T-helper 1 cell treated with Interleukin-12 subunit alpha and Interleukin-12 subunit beta and Interleukin-4 antibody, amounts not matched to agents 30 μg/mL and 1 μg/mL, for 36 hours (primary cell): ENCODE data around the gene GALNT9.
"Not testable (repeated sequence)": the region's sequence is repeated elsewhere in the genome, so short reads cannot be mapped to it uniquely, and the experiment has no call there.

ENCODE experiments used
- H3K27ac Mint-ChIP-seq: one replicate; pipeline ENCODE4 v1.8.0; 2021; ENCODE audit warnings: mild to moderate bottlenecking, mixed read lengths
- H3K27me3 Mint-ChIP-seq: one replicate; pipeline ENCODE4 v1.8.0; 2021; ENCODE audit warnings: low read depth, mixed read lengths
- H3K36me3 Mint-ChIP-seq: one replicate; pipeline ENCODE4 v1.8.0; 2021; ENCODE audit warnings: low read depth, mixed read lengths
- H3K4me1 Mint-ChIP-seq: one replicate; pipeline ENCODE4 v1.8.0; 2021; ENCODE audit warnings: low read depth, mixed read lengths
- H3K4me3 Mint-ChIP-seq: one replicate; pipeline ENCODE4 v1.8.0; 2021; ENCODE audit warnings: mild to moderate bottlenecking, moderate library complexity, mixed read lengths
- H3K9me3 Mint-ChIP-seq: one replicate; pipeline ENCODE4 v1.8.0; 2021; ENCODE audit warnings: mixed read lengths

Gene GALNT9

GRCh38 chr12:132227782-132228475 lies 101.5 kb downstream of the GALNT9 start:
- Mint-ChIP-seq H3K27ac (no peak overlapping the region), H3K9me3 (no peaks in the 10 kb centered on the region), H3K27me3 (no peaks in the 10 kb centered on the region), H3K4me1 (no peaks in the 10 kb centered on the region), H3K36me3 (no peaks in the 10 kb centered on the region), H3K4me3 (no peak overlapping the region)

- no peaks in the 10 kb centered on the region for H3K9me3 Mint-ChIP-seq
- H3K27me3 Mint-ChIP-seq, result no peaks in the 10 kb centered on the region
- peaks cover 4% of the 10 kb centered on the region for H3K4me1 Mint-ChIP-seq
- H3K27ac Mint-ChIP-seq, result no peak overlapping the region
- no peaks in the 10 kb centered on the region for H3K36me3 Mint-ChIP-seq
- H3K4me3 Mint-ChIP-seq, result no peak overlapping the region
Measured at GRCh38 chr12:132227118-132227517, 102.3 kb downstream of the GALNT9 start.

DNA sequence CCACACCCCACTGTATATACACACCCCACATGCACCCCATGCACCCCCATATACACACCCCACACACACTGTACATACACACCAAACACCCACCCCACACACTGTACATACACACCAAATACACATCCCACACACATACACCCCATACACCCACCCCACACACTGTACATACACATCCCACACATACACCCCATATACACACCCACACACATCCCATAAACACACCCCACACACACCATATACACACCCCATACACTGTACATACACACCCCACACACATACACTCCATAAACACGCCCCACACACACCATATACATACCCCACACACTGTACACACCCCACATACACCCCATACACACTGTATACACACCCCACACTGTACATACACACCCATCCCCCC lies 102.8 kb downstream of the GALNT9 start:
- H3K9me3 Mint-ChIP-seq, result no peaks in the 10 kb centered on the region
- no peaks in the 10 kb centered on the region for H3K36me3 Mint-ChIP-seq
- peaks cover 4% of the 10 kb centered on the region for H3K4me1 Mint-ChIP-seq
- H3K4me3 Mint-ChIP-seq, result no peak overlapping the region
- no peak overlapping the region for H3K27ac Mint-ChIP-seq
- H3K27me3 Mint-ChIP-seq, result no peaks in the 10 kb centered on the region

DNA sequence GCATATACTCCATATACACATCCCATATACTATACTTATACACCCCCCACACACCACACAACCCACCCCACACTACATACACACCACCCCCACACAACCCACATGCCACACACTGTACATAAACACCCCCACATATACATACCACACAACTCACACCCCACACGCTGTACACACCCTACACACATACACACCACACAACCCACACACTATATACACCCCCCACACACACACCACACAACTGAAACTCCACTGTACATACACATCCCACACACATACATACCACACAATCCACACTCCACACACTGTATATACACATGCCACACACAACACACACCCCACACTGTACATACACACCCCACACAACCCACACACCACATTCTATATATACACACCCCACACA lies 104.2 kb downstream of the GALNT9 start:
- no peak overlapping the region for H3K4me3 Mint-ChIP-seq
- H3K27me3 Mint-ChIP-seq, result peaks cover 3% of the 10 kb centered on the region
- no peaks in the 10 kb centered on the region for H3K36me3 Mint-ChIP-seq
- H3K27ac Mint-ChIP-seq, result no peak overlapping the region
- H3K9me3 Mint-ChIP-seq, result no peaks in the 10 kb centered on the region
- H3K4me1 Mint-ChIP-seq, result peaks cover 4% of the 10 kb centered on the region

GRCh38 chr12:132224484-132224883 lies 104.9 kb downstream of the GALNT9 start:
- Mint-ChIP-seq H3K4me3 (no peak overlapping the region), H3K27ac (no peak overlapping the region), H3K4me1 (peaks cover 4% of the 10 kb centered on the region), H3K9me3 (no peaks in the 10 kb centered on the region), H3K27me3 (peaks cover 7% of the 10 kb centered on the region), H3K36me3 (no peaks in the 10 kb centered on the region)

GRCh38 chr12:132222808-132223173 lies 106.6 kb downstream of the GALNT9 start:
- H3K27me3 Mint-ChIP-seq, result peaks cover 7% of the 10 kb centered on the region
- H3K36me3 Mint-ChIP-seq, result no peaks in the 10 kb centered on the region
- no peaks in the 10 kb centered on the region for H3K9me3 Mint-ChIP-seq
- H3K4me3 Mint-ChIP-seq, result peak overlapping the region; percentile 39
- H3K4me1 Mint-ChIP-seq, result peaks cover 4% of the 10 kb centered on the region
- H3K27ac Mint-ChIP-seq, result no peak overlapping the region

DNA sequence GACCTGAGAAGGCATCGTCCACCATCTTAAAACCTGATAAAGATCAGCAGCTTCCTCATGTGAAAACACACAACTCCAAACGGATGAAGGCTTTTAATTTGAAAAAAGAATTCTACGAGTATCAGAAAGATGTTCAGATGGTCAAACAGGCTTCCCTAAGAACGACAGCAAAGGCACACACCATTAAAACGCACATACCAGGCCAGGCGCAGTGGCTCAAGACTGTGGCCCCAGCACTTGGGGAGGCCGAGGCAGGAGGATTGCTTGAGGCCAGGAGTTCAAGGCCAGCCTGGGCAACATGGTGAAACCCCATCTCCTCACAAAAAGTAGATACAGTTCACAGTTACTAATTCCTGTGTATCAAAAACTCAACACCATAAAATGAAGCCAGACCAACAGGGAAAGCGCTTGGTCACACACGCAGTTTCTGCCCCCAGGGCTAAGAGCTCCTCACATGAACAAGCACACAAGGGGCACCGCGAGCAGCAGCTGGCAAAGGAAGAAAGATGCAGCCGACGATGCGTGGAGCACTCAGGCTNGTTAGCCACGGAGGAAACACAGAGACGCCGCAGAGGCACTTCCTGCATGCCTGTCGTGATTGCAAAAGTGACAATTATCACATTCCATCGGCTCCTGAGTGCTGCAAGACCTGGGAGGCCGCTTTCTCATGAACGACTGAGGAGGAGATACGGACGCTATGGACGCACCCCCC lies 107.1 kb downstream of the GALNT9 start:
- peaks cover 7% of the 10 kb centered on the region for H3K27me3 Mint-ChIP-seq
- H3K9me3 Mint-ChIP-seq, result no peaks in the 10 kb centered on the region
- peak overlapping the region; percentile 39 for H3K4me3 Mint-ChIP-seq
- H3K27ac Mint-ChIP-seq, result no peak overlapping the region
- no peaks in the 10 kb centered on the region for H3K36me3 Mint-ChIP-seq
- peaks cover 4% of the 10 kb centered on the region for H3K4me1 Mint-ChIP-seq

GRCh38 chr12:132219761-132220160 lies 109.6 kb downstream of the GALNT9 start:
- not testable (repeated sequence) for H3K27ac Mint-ChIP-seq, H3K36me3 Mint-ChIP-seq, H3K9me3 Mint-ChIP-seq, H3K27me3 Mint-ChIP-seq, H3K4me1 Mint-ChIP-seq, H3K4me3 Mint-ChIP-seq

- H3K36me3 Mint-ChIP-seq, result no peaks in the 10 kb centered on the region
- peaks cover 4% of the 10 kb centered on the region for H3K4me1 Mint-ChIP-seq
- H3K27ac Mint-ChIP-seq, result no peak overlapping the region
- H3K9me3 Mint-ChIP-seq, result no peaks in the 10 kb centered on the region
- H3K27me3 Mint-ChIP-seq, result peaks cover 7% of the 10 kb centered on the region
- no peak overlapping the region for H3K4me3 Mint-ChIP-seq
Measured at GRCh38 chr12:132219323-132219722, 110.1 kb downstream of the GALNT9 start.

- no peaks in the 10 kb centered on the region for H3K36me3 Mint-ChIP-seq
- H3K27ac Mint-ChIP-seq, result no peak overlapping the region
- H3K4me1 Mint-ChIP-seq, result peaks cover 4% of the 10 kb centered on the region
- H3K27me3 Mint-ChIP-seq, result peaks cover 7% of the 10 kb centered on the region
- no peak overlapping the region for H3K4me3 Mint-ChIP-seq
- no peaks in the 10 kb centered on the region for H3K9me3 Mint-ChIP-seq
Measured at GRCh38 chr12:132218915-132219314, 110.5 kb downstream of the GALNT9 start.

GRCh38 chr12:132218527-132218875 lies 110.9 kb downstream of the GALNT9 start:
- Mint-ChIP-seq H3K4me1 (peaks cover 4% of the 10 kb centered on the region), H3K4me3 (no peak overlapping the region), H3K27me3 (peaks cover 7% of the 10 kb centered on the region), H3K9me3 (peaks cover under 1% of the 10 kb centered on the region), H3K27ac (no peak overlapping the region), H3K36me3 (no peaks in the 10 kb centered on the region)

DNA sequence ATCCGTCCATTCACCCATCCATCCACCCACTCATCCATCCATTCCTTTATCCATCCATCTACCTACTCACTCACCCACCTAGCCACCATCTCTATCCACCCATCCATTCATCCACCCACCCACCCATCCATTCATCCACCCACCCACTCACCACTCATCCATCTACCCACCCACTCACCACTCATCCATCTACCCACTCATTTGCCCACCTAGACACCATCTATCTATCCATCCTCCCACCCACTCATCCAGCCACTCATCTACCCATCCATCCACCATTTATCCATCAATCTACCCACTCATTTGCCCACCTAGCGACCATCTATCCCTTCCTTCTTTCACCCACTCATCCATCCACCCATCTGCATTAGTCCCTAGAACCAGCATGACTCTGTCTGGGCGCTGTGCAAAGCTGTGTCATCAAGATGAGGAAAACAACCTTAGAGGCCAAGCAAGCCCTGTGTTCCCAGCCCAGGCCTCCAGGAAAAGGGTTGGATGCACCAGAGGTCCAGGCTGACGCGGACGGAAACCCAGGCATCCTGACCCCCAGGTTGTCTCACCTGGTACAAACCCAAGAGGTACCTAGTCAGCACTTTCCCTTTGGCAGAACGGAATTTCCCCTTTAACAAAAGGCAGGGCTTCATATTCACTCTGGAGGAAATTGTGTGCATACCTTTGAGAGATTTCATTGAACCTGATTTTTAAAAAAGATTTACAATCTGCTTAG lies 111.4 kb downstream of the GALNT9 start:
- Mint-ChIP-seq H3K4me1 (peaks cover 4% of the 10 kb centered on the region), H3K27ac (no peak overlapping the region), H3K4me3 (no peak overlapping the region), H3K9me3 (peaks cover 4% of the 10 kb centered on the region), H3K27me3 (peaks cover 7% of the 10 kb centered on the region), H3K36me3 (no peaks in the 10 kb centered on the region)

- Mint-ChIP-seq H3K9me3 (peaks cover 4% of the 10 kb centered on the region), H3K4me3 (no peak overlapping the region), H3K4me1 (peaks cover 2% of the 10 kb centered on the region), H3K27me3 (peaks cover 7% of the 10 kb centered on the region), H3K36me3 (no peaks in the 10 kb centered on the region), H3K27ac (no peak overlapping the region)
Measured at GRCh38 chr12:132217371-132217770, 112.0 kb downstream of the GALNT9 start.

GRCh38 chr12:132216354-132216987 lies 112.9 kb downstream of the GALNT9 start:
- Mint-ChIP-seq H3K9me3 (peaks cover 4% of the 10 kb centered on the region), H3K36me3 (no peaks in the 10 kb centered on the region), H3K4me1 (no peaks in the 10 kb centered on the region), H3K4me3 (no peak overlapping the region), H3K27ac (no peak overlapping the region), H3K27me3 (peaks cover 7% of the 10 kb centered on the region)
